ENCODE data around the gene ZNF106.
A peak's percentile ranks its signal among the peaks of the same experiment; 100 is the strongest.

ZNF106 gene

GRCh38 chr15:42510258-42511006, 19.5 kb upstream of the ZNF106 start:
- Histone ChIP-seq H3K36me3 (replicated peaks) (peaks cover 21% of the 10 kb centered on the region), H3K27me3 (replicated peaks) (no peaks in the 10 kb centered on the region), H3K27ac (peak overlapping the region; percentile 75), H3K4me3 (ENCODE audit: low read depth, low read length) (no peak overlapping the region)
- in situ Hi-C loops (cut with HindIII; ENCODE audit: low pct_ligation_motif_present, low sequenced_read_pairs), result no loop called here
- DNase-seq, result no peak
- TF ChIP-seq, protein P1, sequence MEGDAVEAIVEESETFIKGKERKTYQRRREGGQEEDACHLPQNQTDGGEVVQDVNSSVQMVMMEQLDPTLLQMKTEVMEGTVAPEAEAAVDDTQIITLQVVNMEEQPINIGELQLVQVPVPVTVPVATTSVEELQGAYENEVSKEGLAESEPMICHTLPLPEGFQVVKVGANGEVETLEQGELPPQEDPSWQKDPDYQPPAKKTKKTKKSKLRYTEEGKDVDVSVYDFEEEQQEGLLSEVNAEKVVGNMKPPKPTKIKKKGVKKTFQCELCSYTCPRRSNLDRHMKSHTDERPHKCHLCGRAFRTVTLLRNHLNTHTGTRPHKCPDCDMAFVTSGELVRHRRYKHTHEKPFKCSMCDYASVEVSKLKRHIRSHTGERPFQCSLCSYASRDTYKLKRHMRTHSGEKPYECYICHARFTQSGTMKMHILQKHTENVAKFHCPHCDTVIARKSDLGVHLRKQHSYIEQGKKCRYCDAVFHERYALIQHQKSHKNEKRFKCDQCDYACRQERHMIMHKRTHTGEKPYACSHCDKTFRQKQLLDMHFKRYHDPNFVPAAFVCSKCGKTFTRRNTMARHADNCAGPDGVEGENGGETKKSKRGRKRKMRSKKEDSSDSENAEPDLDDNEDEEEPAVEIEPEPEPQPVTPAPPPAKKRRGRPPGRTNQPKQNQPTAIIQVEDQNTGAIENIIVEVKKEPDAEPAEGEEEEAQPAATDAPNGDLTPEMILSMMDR (IDR thresholded peaks at IDR 0.05; ENCODE audit: low read depth, low read length, missing control alignments), result no peak

- no peaks in the 10 kb centered on the region for H3K27me3 ChIP-seq (replicated peaks)
- in situ Hi-C loops (cut with HindIII; ENCODE audit: low pct_ligation_motif_present, low sequenced_read_pairs), result no loop called here
- DNase-seq, result no peak
- peaks cover under 1% of the 10 kb centered on the region for H3K36me3 ChIP-seq (replicated peaks)
- H3K4me3 ChIP-seq (ENCODE audit: low read depth, low read length), result no peak overlapping the region
- TF ChIP-seq, protein P1 (IDR thresholded peaks at IDR 0.05; ENCODE audit: low read depth, low read length, missing control alignments), result no peak
- no peak overlapping the region for H3K27ac ChIP-seq
Measured at GRCh38 chr15:42508263-42508690, 17.3 kb upstream of the ZNF106 start.

GRCh38 chr15:42507514-42507913, 16.6 kb upstream of the ZNF106 start:
- Histone ChIP-seq H3K27ac (no peak overlapping the region), H3K36me3 (replicated peaks) (no peaks in the 10 kb centered on the region), H3K4me3 (ENCODE audit: low read depth, low read length) (no peak overlapping the region), H3K27me3 (replicated peaks) (no peaks in the 10 kb centered on the region)
- in situ Hi-C loops (cut with HindIII; ENCODE audit: low pct_ligation_motif_present, low sequenced_read_pairs), result no loop called here
- DNase-seq, result no peak
- TF ChIP-seq, protein P1 (IDR thresholded peaks at IDR 0.05; ENCODE audit: low read depth, low read length, missing control alignments), result no peak

DNA sequence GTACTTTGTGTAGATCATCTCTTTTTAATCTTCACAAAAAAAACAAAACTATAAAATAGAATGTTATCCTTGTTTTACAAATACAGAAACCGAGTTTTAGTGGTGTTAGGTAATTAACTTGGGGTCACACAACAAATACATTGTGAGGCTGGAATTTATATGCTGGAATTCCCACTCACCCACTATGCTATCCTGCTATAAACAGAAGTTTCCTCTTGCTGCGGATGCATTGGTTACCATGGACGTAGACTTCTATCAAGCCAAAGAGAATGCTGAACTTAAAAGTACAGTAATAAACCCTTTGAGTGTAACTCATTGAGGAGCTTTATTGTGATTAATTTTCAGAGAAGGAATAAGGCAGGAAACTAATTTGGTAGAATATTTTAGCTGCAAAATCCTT, 13.7 kb upstream of the ZNF106 start:
- TF ChIP-seq, protein P1 (IDR thresholded peaks at IDR 0.05; ENCODE audit: low read depth, low read length, missing control alignments), result no peak
- Histone ChIP-seq H3K36me3 (replicated peaks) (no peaks in the 10 kb centered on the region), H3K4me3 (ENCODE audit: low read depth, low read length) (no peak overlapping the region), H3K27me3 (replicated peaks) (no peaks in the 10 kb centered on the region), H3K27ac (no peak overlapping the region)
- in situ Hi-C loops (cut with HindIII; ENCODE audit: low pct_ligation_motif_present, low sequenced_read_pairs), result no loop called here
- no peak for DNase-seq

- Histone ChIP-seq H3K36me3 (replicated peaks) (no peaks in the 10 kb centered on the region), H3K4me3 (ENCODE audit: low read depth, low read length) (no peak overlapping the region), H3K27me3 (replicated peaks) (no peaks in the 10 kb centered on the region), H3K27ac (no peak overlapping the region)
- in situ Hi-C loops (cut with HindIII; ENCODE audit: low pct_ligation_motif_present, low sequenced_read_pairs), result no loop called here
- TF ChIP-seq, protein P1 (IDR thresholded peaks at IDR 0.05; ENCODE audit: low read depth, low read length, missing control alignments), result no peak
- DNase-seq, result no peak
Measured at GRCh38 chr15:42503825-42504224, 12.9 kb upstream of the ZNF106 start.

DNA sequence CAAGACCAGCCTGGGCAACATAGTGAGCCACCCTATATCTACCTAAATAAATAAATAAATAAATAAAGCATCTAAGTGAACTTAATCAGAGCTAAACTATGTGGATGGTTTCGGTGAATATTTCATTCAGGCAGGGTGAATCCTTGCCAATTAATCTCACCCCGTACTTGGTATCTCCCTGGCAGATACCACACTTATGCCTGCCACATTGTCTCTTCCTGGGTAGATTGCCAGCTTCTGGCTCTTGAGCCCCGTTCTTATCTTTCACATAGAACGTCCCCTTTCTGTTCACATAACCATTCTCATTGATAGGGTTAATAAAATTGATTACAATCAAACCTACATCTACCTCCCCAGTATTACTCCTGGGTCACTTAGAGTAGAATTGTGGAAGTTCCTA, 11.5 kb upstream of the ZNF106 start:
- TF ChIP-seq, protein P1 (IDR thresholded peaks at IDR 0.05; ENCODE audit: low read depth, low read length, missing control alignments), result no peak
- in situ Hi-C loops (cut with HindIII; ENCODE audit: low pct_ligation_motif_present, low sequenced_read_pairs), result no loop called here
- Histone ChIP-seq H3K27ac (no peak overlapping the region), H3K4me3 (ENCODE audit: low read depth, low read length) (no peak overlapping the region), H3K36me3 (replicated peaks) (no peaks in the 10 kb centered on the region), H3K27me3 (replicated peaks) (no peaks in the 10 kb centered on the region)
- DNase-seq, result no peak
